NCI-H128 (cell line): ENCODE data around the gene GXYLT2.

Experiments
- DNase-seq: peaks from one replicate; lab custom pipeline; 2025; ENCODE audit not compliant: unreplicated experiment; lab: John Stamatoyannopoulos, UW

GXYLT2 gene

GRCh38 chr3:72930754-72931153 is 42.9 kb downstream of the GXYLT2 start:
- no peak for DNase-seq

GRCh38 chr3:72932416-72932815 is 44.6 kb downstream of the GXYLT2 start:
- DNase-seq = no peak

- DNase-seq = no peak
Observed at GRCh38 chr3:72938471-72939265, 50.8 kb downstream of the GXYLT2 start.

- DNase-seq = no peak
Observed at GRCh38 chr3:72941245-72941644, 53.4 kb downstream of the GXYLT2 start.

GRCh38 chr3:72942427-72942826 is 54.6 kb downstream of the GXYLT2 start:
- DNase-seq = no peak

- DNase-seq = no peak
Observed at GRCh38 chr3:72944696-72945095, 56.9 kb downstream of the GXYLT2 start.

GRCh38 chr3:72947715-72948490 is 60.1 kb downstream of the GXYLT2 start:
- no peak for DNase-seq

GRCh38 chr3:72949016-72949415 is 61.2 kb downstream of the GXYLT2 start:
- no peak for DNase-seq

GRCh38 chr3:72950372-72950771 is 62.5 kb downstream of the GXYLT2 start:
- DNase-seq = no peak

- DNase-seq = no peak
Observed at GRCh38 chr3:72950801-72951200, 63.0 kb downstream of the GXYLT2 start.

GRCh38 chr3:72951259-72951722 is 63.4 kb downstream of the GXYLT2 start:
- no peak for DNase-seq

- no peak for DNase-seq
Observed at GRCh38 chr3:72953325-72953956, 65.6 kb downstream of the GXYLT2 start.

GRCh38 chr3:72957297-72957696 is 69.5 kb downstream of the GXYLT2 start:
- DNase-seq = no peak

GRCh38 chr3:72959336-72959735 is 71.5 kb downstream of the GXYLT2 start:
- no peak for DNase-seq

- no peak for DNase-seq
Observed at GRCh38 chr3:72960812-72961518, 73.1 kb downstream of the GXYLT2 start.

- no peak for DNase-seq
Observed at GRCh38 chr3:72961752-72962151, 73.9 kb downstream of the GXYLT2 start.

- DNase-seq = no peak
Observed at GRCh38 chr3:72962317-72962716, 74.5 kb downstream of the GXYLT2 start.

- no peak for DNase-seq
Observed at GRCh38 chr3:72964633-72965032, 76.8 kb downstream of the GXYLT2 start.

- DNase-seq = no peak
Observed at GRCh38 chr3:72968266-72968664, 80.4 kb downstream of the GXYLT2 start.

GRCh38 chr3:72969766-72970165 is 81.9 kb downstream of the GXYLT2 start:
- DNase-seq = no peak

GRCh38 chr3:72970942-72971341 is 83.1 kb downstream of the GXYLT2 start:
- no peak for DNase-seq
